ENCODE data around the gene HPGD.
"Not testable (repeated sequence)": the region's sequence is repeated elsewhere in the genome, so short reads cannot be mapped to it uniquely, and the experiment has no call there.

The HPGD gene

GRCh38 chr4:174494726-174495125 is 27.6 kb downstream of the HPGD start:
- Histone ChIP-seq H3K4me1 (ENCODE audit: low read length) (peaks cover 14% of the 10 kb centered on the region), H3K27me3 (replicated peaks; ENCODE audit: insufficient read depth, low read length) (no peaks in the 10 kb centered on the region), H3K36me3 (replicated peaks; ENCODE audit: insufficient read depth, low read length) (no peaks in the 10 kb centered on the region), H3K27ac (ENCODE audit: low read length) (no peak overlapping the region), H3K4me2 (ENCODE audit: low read depth, low read length) (no peak overlapping the region), H3K9ac (ENCODE audit: low read length) (no peak overlapping the region), H3K4me3 (ENCODE audit: low read length) (no peak overlapping the region), H3F3A (ENCODE audit: insufficient read depth, low read length) (peaks cover 3% of the 10 kb centered on the region; the same call in 1 of the 2 replicates), H3K79me2 (ENCODE audit: low read length) (no peaks in the 10 kb centered on the region), H3K9me3 (replicated peaks; ENCODE audit: insufficient read depth, low read length) (no peaks in the 10 kb centered on the region), H2AFZ (ENCODE audit: low read length) (no peak overlapping the region), H3K9me2 (replicated peaks; ENCODE audit: insufficient read depth, low read length) (no peaks in the 10 kb centered on the region), H4K20me1 (ENCODE audit: insufficient read depth, low read length) (no peaks in the 10 kb centered on the region)
- TF ChIP-seq EZH2 (optimal IDR thresholded peaks at IDR 0.05; ENCODE audit: low read depth, low read length) (no peak), CTCF (IDR thresholded peaks at IDR 0.05; ENCODE audit: low read length) (no peak), EZH2phosphoT487 (IDR thresholded peaks at IDR 0.05; ENCODE audit: low read length) (no peak)
- no peak for DNase-seq

- H2AFZ ChIP-seq (ENCODE audit: low read length) = no peak overlapping the region
- no peaks in the 10 kb centered on the region for H3K79me2 ChIP-seq (ENCODE audit: low read length)
- no peaks in the 10 kb centered on the region for H4K20me1 ChIP-seq (ENCODE audit: insufficient read depth, low read length)
- peaks cover 14% of the 10 kb centered on the region for H3K4me1 ChIP-seq (ENCODE audit: low read length)
- no peaks in the 10 kb centered on the region for H3K9me2 ChIP-seq (replicated peaks; ENCODE audit: insufficient read depth, low read length)
- no peak for DNase-seq
- no peak overlapping the region for H3K4me3 ChIP-seq (ENCODE audit: low read length)
- TF ChIP-seq EZH2phosphoT487 (IDR thresholded peaks at IDR 0.05; ENCODE audit: low read length) (no peak), CTCF (IDR thresholded peaks at IDR 0.05; ENCODE audit: low read length) (no peak), EZH2 (optimal IDR thresholded peaks at IDR 0.05; ENCODE audit: low read depth, low read length) (no peak)
- H3K9me3 ChIP-seq (replicated peaks; ENCODE audit: insufficient read depth, low read length) = no peaks in the 10 kb centered on the region
- H3F3A ChIP-seq (ENCODE audit: insufficient read depth, low read length) = peaks cover 3% of the 10 kb centered on the region; the same call in 1 of the 2 replicates
- no peaks in the 10 kb centered on the region for H3K36me3 ChIP-seq (replicated peaks; ENCODE audit: insufficient read depth, low read length)
- H3K4me2 ChIP-seq (ENCODE audit: low read depth, low read length) = no peak overlapping the region
- no peaks in the 10 kb centered on the region for H3K27me3 ChIP-seq (replicated peaks; ENCODE audit: insufficient read depth, low read length)
- no peak overlapping the region for H3K27ac ChIP-seq (ENCODE audit: low read length)
- H3K9ac ChIP-seq (ENCODE audit: low read length) = no peak overlapping the region
Observed at GRCh38 chr4:174494146-174494545, 28.1 kb downstream of the HPGD start.

- Histone ChIP-seq H3K9me2 (replicated peaks; ENCODE audit: insufficient read depth, low read length) (no peaks in the 10 kb centered on the region), H3K4me2 (ENCODE audit: low read depth, low read length) (peak overlapping the region; percentile 17; the same call in 1 of the 2 replicates), H3K79me2 (ENCODE audit: low read length) (no peaks in the 10 kb centered on the region), H3K27me3 (replicated peaks; ENCODE audit: insufficient read depth, low read length) (no peaks in the 10 kb centered on the region), H3K36me3 (replicated peaks; ENCODE audit: insufficient read depth, low read length) (no peaks in the 10 kb centered on the region), H3K27ac (ENCODE audit: low read length) (peak overlapping the region; percentile 1; the same call in 1 of the 2 replicates), H3K9ac (ENCODE audit: low read length) (no peak overlapping the region), H3K4me3 (ENCODE audit: low read length) (no peak overlapping the region; the same call in 1 of the 2 replicates), H4K20me1 (ENCODE audit: insufficient read depth, low read length) (no peaks in the 10 kb centered on the region), H3F3A (ENCODE audit: insufficient read depth, low read length) (peaks cover 3% of the 10 kb centered on the region; the same call in 1 of the 2 replicates), H2AFZ (ENCODE audit: low read length) (no peak overlapping the region), H3K9me3 (replicated peaks; ENCODE audit: insufficient read depth, low read length) (no peaks in the 10 kb centered on the region), H3K4me1 (ENCODE audit: low read length) (peaks cover 14% of the 10 kb centered on the region)
- TF ChIP-seq EZH2phosphoT487 (IDR thresholded peaks at IDR 0.05; ENCODE audit: low read length) (no peak), EZH2 (optimal IDR thresholded peaks at IDR 0.05; ENCODE audit: low read depth, low read length) (no peak)
- DNase-seq = peak; percentile 42
Observed at GRCh38 chr4:174490451-174490961, 31.8 kb downstream of the HPGD start.

- not testable (repeated sequence) for H3K4me3 ChIP-seq (ENCODE audit: low read length); H3F3A ChIP-seq (ENCODE audit: insufficient read depth, low read length); H3K27ac ChIP-seq (ENCODE audit: low read length); H3K9me2 ChIP-seq (replicated peaks; ENCODE audit: insufficient read depth, low read length); DNase-seq; H3K4me2 ChIP-seq (ENCODE audit: low read depth, low read length); H3K9me3 ChIP-seq (replicated peaks; ENCODE audit: insufficient read depth, low read length); H3K9ac ChIP-seq (ENCODE audit: low read length); H3K36me3 ChIP-seq (replicated peaks; ENCODE audit: insufficient read depth, low read length); H2AFZ ChIP-seq (ENCODE audit: low read length); H3K79me2 ChIP-seq (ENCODE audit: low read length); H4K20me1 ChIP-seq (ENCODE audit: insufficient read depth, low read length); H3K27me3 ChIP-seq (replicated peaks; ENCODE audit: insufficient read depth, low read length)
- peaks cover 14% of the 10 kb centered on the region for H3K4me1 ChIP-seq (ENCODE audit: low read length)
Observed at GRCh38 chr4:174488368-174488767, 33.9 kb downstream of the HPGD start.
